GM19238 (cell line): ENCODE measurements around the gene EIF2AK3.
"Not testable (repeated sequence)": the region's sequence is repeated elsewhere in the genome, so short reads cannot be mapped to it uniquely, and the experiment has no call there.

Experiments used
- DNase-seq: peaks from one replicate; pipeline ENCODE4 v3.0.0; 2011; ENCODE audit warnings: low spot score; ENCODE audit not compliant: insufficient read length

Gene EIF2AK3

DNA sequence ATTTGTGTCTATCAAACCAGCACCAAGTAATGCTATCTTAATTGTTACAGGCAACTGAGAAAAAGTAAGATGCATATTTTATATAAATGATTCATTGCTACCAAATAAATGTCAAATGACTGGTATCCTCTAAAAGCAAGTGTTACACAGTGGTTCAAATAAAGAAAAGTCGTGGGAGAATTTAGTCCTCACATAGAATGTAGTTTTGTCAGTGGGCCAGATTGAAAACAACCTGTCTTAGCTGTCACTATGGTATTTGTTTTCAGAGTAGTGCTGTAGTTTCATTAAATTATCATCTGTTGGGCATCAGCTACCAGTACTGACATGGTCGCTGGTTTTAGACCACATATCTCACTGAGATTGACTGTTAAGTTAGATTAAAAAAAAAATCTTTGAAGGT lies 10.2 kb upstream of the EIF2AK3 start:
- DNase-seq = no peak

- no peak for DNase-seq
Measured at GRCh38 chr2:88636026-88636425, 8.8 kb upstream of the EIF2AK3 start.

GRCh38 chr2:88632569-88632968 lies 5.3 kb upstream of the EIF2AK3 start:
- no peak for DNase-seq

DNA sequence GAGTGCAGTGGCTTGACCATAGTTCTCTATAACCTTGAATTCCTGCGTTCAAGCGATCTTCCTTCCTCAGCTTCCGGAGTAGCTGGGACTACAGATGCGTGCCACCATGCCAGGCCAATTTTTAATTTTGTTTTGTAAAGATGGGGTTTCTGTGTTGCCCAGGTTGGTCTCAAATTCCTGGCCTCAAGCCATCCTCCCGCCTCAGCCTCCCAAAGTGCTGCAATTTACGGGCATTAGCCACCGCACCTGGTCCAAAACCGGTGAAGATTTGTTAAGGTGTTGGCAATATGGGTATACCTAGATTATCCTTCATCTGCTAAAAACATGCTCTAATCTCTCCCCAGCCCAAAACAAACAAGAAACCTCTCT lies 1.3 kb upstream of the EIF2AK3 start:
- no peak for DNase-seq

DNA sequence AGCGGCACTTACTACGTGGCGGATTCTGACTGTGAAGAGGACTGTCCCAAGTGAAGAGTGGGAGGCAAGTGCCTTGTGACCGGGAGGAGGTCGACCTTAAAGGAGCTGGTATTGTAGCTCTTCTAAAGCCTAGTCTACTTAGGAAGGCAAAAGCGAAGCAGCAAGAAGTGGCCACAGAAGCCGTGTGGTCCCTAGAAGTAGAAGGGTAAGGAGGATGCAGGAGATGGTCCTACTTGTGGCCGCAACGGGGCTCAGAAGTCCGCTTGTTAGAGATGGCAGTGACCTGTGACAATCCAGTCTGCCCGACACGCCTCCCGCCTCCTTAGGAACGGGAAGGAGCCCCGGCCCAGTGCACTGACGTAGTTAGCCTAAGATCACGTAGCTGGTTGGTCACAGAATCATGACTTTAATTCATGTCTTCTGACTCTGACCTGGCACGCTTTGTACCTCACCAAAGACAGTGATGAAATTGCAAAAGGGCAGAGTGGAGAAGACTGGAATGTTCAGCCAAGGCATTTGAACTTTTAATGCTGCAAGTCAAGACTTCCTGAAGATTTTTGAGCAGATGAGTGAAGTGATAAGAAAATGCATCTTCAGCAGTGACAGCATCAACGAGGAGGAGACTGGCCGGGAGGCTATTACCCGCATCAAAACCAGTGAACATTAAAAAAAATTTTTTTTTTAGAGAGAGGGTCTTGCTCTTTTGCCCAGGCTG lies 749 bp upstream of the EIF2AK3 start:
- peak; percentile 23 for DNase-seq

DNA sequence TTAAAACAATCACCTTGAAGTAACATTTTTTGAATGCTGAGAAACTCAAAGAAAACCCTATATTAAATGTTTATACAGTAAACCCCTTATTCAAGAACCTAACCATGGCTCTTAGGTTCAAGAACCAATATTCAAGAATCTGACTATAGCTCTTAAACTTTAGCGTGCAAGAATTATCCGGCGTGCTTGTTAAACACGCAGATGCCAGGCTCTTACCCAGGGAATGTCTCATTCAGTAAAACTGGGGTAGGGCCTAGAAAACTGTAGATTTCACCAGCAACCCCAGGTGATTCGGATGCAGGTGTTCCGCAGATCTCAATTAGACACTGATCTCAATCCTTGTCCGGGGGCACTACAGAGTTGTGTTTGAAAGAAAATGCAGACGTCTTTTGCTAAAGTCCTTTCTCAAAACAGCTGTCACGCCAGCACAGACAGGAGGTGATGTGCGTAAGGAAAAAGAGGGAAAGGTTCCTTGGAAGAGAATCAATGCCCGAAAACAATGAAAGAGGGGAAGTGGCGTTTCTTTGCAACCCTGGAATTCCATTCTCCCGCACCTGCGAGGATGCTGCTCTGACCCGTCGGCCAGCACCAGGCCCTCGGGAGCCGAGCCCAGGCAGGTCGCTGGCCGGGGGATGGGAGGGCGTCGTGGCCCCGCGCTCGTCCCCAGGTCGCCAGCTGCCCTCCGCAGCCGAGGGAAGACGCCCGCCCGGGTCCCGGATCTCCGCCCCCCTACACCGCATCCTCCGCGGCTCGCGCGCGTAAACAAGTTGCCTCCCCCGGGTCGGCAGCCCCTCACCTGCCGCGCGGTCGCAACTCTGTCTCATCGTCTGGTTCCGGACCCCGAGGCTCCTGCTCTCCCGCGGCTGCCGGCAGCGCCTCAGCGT lies 851 bp downstream of the EIF2AK3 start:
- DNase-seq = peak; percentile 17

- DNase-seq = no peak
Measured at GRCh38 chr2:88624477-88624876, 2.8 kb downstream of the EIF2AK3 start.

- DNase-seq = not testable (repeated sequence)
Measured at GRCh38 chr2:88623831-88624465, 3.3 kb downstream of the EIF2AK3 start.

- no peak for DNase-seq
Measured at GRCh38 chr2:88622307-88622706, 5.0 kb downstream of the EIF2AK3 start.

- DNase-seq = no peak
Measured at GRCh38 chr2:88621432-88621831, 5.8 kb downstream of the EIF2AK3 start.

GRCh38 chr2:88620015-88620414 lies 7.2 kb downstream of the EIF2AK3 start:
- DNase-seq = no peak

- DNase-seq = no peak
Measured at GRCh38 chr2:88615822-88616221, 11.4 kb downstream of the EIF2AK3 start.

DNA sequence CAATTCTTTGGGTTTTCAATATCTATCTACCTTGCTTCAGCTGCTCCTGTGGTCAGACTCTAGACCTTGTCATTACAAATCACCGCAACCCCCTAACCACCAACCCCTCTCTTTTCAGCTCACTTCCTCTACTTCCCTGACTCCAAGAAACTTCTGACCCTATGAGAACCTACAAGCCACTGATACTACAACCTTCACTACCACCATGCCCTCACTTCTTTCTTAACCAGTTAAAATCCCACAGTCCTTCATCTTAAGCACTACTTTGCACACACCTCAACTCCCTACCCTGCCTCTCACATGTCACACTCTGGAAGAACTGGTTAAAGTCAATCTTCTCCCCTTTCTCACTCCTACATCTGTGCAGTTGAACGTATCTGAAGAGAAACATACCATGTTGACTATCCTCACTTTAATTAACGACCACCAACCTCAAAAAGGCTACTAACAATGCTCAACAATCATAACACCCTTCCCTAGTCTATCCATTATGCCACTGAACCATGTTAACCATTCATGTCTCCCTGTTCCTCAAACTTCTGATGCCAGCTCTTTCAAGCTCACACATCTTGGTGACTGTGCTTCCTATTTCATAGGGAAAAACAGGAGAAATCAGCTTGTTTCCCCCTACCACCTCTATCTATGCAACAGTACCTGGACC lies 12.6 kb downstream of the EIF2AK3 start:
- no peak for DNase-seq

GRCh38 chr2:88613921-88614320 lies 13.3 kb downstream of the EIF2AK3 start:
- no peak for DNase-seq

GRCh38 chr2:88608184-88608583 lies 19.1 kb downstream of the EIF2AK3 start:
- no peak for DNase-seq

DNA sequence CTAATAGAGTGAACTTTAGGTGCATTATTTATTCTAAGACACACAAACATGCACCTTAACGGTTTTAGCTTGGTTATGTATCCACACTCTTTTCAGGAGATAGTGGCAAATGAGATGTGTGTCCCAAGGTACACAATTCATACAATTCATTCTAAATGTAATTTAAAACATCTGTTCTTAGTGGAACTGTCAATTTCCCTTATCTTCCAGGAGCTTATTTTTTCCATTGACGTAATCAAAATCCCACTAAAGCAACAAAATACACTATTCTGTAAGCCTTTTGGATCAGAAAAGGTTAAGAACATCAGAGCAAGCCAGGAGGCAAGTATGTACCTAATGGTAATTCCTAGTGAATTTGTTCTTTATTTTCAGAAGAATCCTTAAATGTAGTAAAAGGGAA lies 19.8 kb downstream of the EIF2AK3 start:
- no peak for DNase-seq

GRCh38 chr2:88606371-88607030 lies 20.8 kb downstream of the EIF2AK3 start:
- DNase-seq = peak; percentile 21

DNA sequence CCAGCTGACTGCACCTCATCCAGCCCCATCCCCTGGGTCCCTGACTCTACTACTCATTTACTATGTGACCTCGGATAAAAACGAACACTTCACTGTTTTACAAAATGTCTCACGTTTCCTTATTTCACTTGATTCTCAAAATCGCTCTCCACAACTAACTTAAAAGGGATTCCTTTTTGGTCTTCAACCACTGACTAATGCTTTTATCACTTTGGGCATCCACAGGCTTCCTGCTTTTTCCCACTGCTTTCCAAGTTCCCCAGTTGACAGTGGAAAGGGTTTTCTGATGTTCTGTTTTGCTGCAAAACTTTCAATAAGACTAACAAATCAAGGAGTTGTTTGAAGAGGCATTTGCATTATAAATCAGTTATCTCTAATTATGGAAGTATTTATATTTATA lies 24.1 kb downstream of the EIF2AK3 start:
- no peak for DNase-seq

DNA sequence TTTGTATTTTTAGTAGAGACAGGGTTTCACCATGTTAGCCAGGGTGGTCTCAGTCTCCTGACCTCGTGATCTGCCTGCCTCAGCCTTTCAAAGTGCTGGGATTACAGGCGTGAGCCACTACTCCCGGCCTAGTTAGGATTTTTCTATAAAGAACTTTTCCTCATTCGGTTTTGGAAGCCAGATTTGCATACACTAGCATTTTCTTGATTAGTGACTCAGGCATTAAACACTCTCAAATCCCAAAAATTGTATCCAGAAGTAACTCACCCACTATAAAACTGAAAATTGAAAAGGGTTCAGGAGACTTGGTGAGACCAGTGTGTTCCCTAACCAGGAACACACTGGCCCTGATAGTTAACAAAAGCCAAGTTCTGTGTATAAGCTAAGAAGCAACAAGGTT lies 25.2 kb downstream of the EIF2AK3 start:
- DNase-seq = no peak

- DNase-seq = no peak
Measured at GRCh38 chr2:88601286-88601685, 26.0 kb downstream of the EIF2AK3 start.

GRCh38 chr2:88600038-88600465 lies 27.2 kb downstream of the EIF2AK3 start:
- DNase-seq = peak; percentile 59
